ENCODE measurements around the gene FBXL17. TPM values are rescaled to one million over a fixed set of nuclear protein-coding genes. Genes with fewer than 3 reads are reported as not detected.

Gene FBXL17
- total and polyA plus RNA-seq, 2 of the 13 experiments (the other 11 are each of a cell fraction or from before 2014, with no cell fraction given) = 3.0 to 7.9 TPM

DNA sequence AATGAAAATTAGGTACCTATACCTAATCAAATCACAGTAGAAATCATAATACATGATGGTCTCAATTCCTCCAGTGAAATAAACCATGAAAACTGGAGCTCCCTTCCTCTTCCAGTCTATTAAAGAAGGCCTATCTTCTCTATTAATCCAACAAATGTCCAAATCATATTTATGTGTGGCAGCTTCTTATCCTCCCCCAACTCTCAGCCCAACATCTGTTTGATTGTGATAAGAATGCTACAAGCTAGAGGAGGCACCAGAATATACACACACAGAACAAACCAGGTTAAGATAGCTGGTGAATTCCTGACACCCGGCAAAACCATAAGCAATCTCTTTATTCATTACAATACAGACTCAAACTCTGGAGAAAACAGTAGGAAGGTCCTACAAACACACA, 110.8 kb downstream of the FBXL17 start:
- Histone ChIP-seq H3K4me3 (replicated peaks in 1 of 3; ENCODE audit: insufficient read depth in 1 of 3, low read depth in 2 of 3, low read length in 3 of 3) (no peak overlapping the region), H3K4me1 (ENCODE audit: insufficient read depth, low read length) (no peaks in the 10 kb centered on the region), H3K79me2 (ENCODE audit: insufficient read depth, low read length) (no peaks in the 10 kb centered on the region), H2AFZ (ENCODE audit: low read length) (no peak overlapping the region), H3K36me3 (replicated peaks in 1 of 2; ENCODE audit: control insufficient read depth in 1 of 2, insufficient read depth in 2 of 2, low read length in 2 of 2) (no peaks in the 10 kb centered on the region), H4K20me1 (ENCODE audit: insufficient read depth, low read length) (no peaks in the 10 kb centered on the region), H3K9ac (ENCODE audit: insufficient read depth, low read depth, low read length) (no peak overlapping the region), H3K9me3 (ENCODE audit: low read length) (no peaks in the 10 kb centered on the region), H3K27me3 (ENCODE audit: control insufficient read depth in 1 of 2, insufficient read depth in 2 of 2, low read length in 2 of 2) (no peaks in the 10 kb centered on the region), H3K27ac (ENCODE audit: extremely low read length, insufficient read depth, low read length) (no peak overlapping the region), H3K4me2 (ENCODE audit: low read depth, low read length) (no peak overlapping the region)
- FAIRE-seq (no peak), ATAC-seq (no peak), DNase-seq (ENCODE audit: low spot score) (no peak)
- TF ChIP-seq, protein P1, sequence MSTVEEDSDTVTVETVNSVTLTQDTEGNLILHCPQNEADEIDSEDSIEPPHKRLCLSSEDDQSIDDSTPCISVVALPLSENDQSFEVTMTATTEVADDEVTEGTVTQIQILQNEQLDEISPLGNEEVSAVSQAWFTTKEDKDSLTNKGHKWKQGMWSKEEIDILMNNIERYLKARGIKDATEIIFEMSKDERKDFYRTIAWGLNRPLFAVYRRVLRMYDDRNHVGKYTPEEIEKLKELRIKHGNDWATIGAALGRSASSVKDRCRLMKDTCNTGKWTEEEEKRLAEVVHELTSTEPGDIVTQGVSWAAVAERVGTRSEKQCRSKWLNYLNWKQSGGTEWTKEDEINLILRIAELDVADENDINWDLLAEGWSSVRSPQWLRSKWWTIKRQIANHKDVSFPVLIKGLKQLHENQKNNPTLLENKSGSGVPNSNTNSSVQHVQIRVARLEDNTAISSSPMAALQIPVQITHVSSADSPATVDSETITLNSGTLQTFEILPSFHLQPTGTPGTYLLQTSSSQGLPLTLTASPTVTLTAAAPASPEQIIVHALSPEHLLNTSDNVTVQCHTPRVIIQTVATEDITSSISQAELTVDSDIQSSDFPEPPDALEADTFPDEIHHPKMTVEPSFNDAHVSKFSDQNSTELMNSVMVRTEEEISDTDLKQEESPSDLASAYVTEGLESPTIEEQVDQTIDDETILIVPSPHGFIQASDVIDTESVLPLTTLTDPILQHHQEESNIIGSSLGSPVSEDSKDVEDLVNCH (CRISPR knock-in tag; IDR thresholded peaks at IDR 0.05) = no peak
- TF ChIP-seq ETV6 (CRISPR knock-in tag; conservative IDR thresholded peaks at IDR 0.05) (no peak), SALL1 (CRISPR knock-in tag; IDR thresholded peaks at IDR 0.05) (no peak), PCBP1 (IDR thresholded peaks at IDR 0.05; ENCODE audit: borderline replicate concordance, low read depth, low read length) (no peak), KLF16 (CRISPR knock-in tag; IDR thresholded peaks at IDR 0.05) (no peak), SOX6 (IDR thresholded peaks at IDR 0.05) (no peak), SOX6 (CRISPR knock-in tag; IDR thresholded peaks at IDR 0.05) (no peak), ZNF850 (CRISPR knock-in tag; conservative IDR thresholded peaks at IDR 0.05) (no peak)
- intact Hi-C loops (cut with micrococcal nuclease; ENCODE audit: unreplicated experiment) = no loop called here
- ChIA-PET POLR2A (no interaction called here), CTCF (ENCODE audit: low intra/inter-chr PET ratio, low total read pairs) (no interaction called here)
- no TSS peak for BruUV-seq (replicated peaks)
- WGBS (ENCODE audit: low lambda C conversion rate) = 95% methylated on average over 1 of the region's 1 CpG
- in situ Hi-C loops (cut with HindIII; ENCODE audit: extremely low pct_ligation_motif_present, low pct_unique_long_range_greater_than_20kb) = no loop called here
